H9 (cell line): ENCODE data around the gene NTMT1. TPM values are rescaled to one million over a fixed set of nuclear protein-coding genes. Genes with fewer than 3 reads are reported as not detected.

Experiments
- DNase-seq: peaks from one replicate; pipeline ENCODE4 v3.0.0-alpha.2; 2017
- H2AFZ ChIP-seq: one replicate; pipeline ENCODE4 v1.6.1; 2013; ENCODE audit warnings: mild to moderate bottlenecking, low read length, control low read depth, moderate library complexity
- H2AK5ac ChIP-seq: 2 replicates; pipeline ENCODE4 v1.6.1; 2013; ENCODE audit warnings: low read length, control low read depth, mixed read lengths; ENCODE audit not compliant: insufficient read length
- H2BK120ac ChIP-seq: one replicate; pipeline ENCODE4 v1.6.1; 2013; ENCODE audit warnings: low read depth, mild to moderate bottlenecking, low read length, control low read depth, inconsistent platforms; ENCODE audit not compliant: poor library complexity, severe bottlenecking
- H2BK12ac ChIP-seq: 2 replicates; pipeline ENCODE4 v1.6.1; 2013; ENCODE audit warnings: low read length, control low read depth, mixed read lengths, low read depth; ENCODE audit not compliant: insufficient read length
- H2BK15ac ChIP-seq: 2 replicates; pipeline ENCODE4 v1.6.1; 2013; ENCODE audit warnings: low read depth, low read length, control low read depth
- H2BK20ac ChIP-seq: one replicate; pipeline ENCODE4 v1.6.1; 2013; ENCODE audit warnings: low read depth, mild to moderate bottlenecking, low read length, control low read depth, inconsistent platforms; ENCODE audit not compliant: poor library complexity, severe bottlenecking
- H2BK5ac ChIP-seq: 2 replicates; pipeline ENCODE4 v1.6.1; 2013; ENCODE audit warnings: low read length, control low read depth, mixed read lengths; ENCODE audit not compliant: insufficient read length
- H3K14ac ChIP-seq: 2 replicates; pipeline ENCODE4 v1.6.1; 2013; ENCODE audit warnings: low read length, control low read depth; ENCODE audit not compliant: insufficient read depth
- H3K18ac ChIP-seq: 2 replicates; pipeline ENCODE4 v1.6.1; 2013; ENCODE audit warnings: low read depth, mild to moderate bottlenecking, mixed read lengths, low read length, control low read depth; ENCODE audit not compliant: insufficient read length
- H3K23ac ChIP-seq: 2 replicates; pipeline ENCODE4 v1.6.1; 2013; ENCODE audit warnings: low read length, control low read depth, mixed read lengths, low read depth; ENCODE audit not compliant: insufficient read length
- H3K23me2 ChIP-seq: 2 replicates; pipeline ENCODE4 v1.6.1; 2013; ENCODE audit warnings: low read depth, mild to moderate bottlenecking, mixed read lengths, low read length, control low read depth; ENCODE audit not compliant: insufficient read length, poor library complexity, severe bottlenecking
- H3K27ac ChIP-seq: 2 replicates; pipeline ENCODE4 v1.5.1; 2013; ENCODE audit warnings: low read length, control low read depth, mixed read lengths, low read depth; ENCODE audit not compliant: insufficient read length
- H3K27me3 ChIP-seq: 2 replicates; pipeline ENCODE4 v1.6.1; 2013; ENCODE audit warnings: low read length, control low read depth, inconsistent platforms; ENCODE audit not compliant: insufficient read depth
- H3K4ac ChIP-seq: 2 replicates; pipeline ENCODE4 v1.6.1; 2013; ENCODE audit warnings: low read depth, mild to moderate bottlenecking, control low read depth, inconsistent platforms, low read length, moderate library complexity
- H3K4me1 ChIP-seq: 2 replicates; pipeline ENCODE4 v1.6.1; 2013; ENCODE audit warnings: low read length, control low read depth, inconsistent platforms; ENCODE audit not compliant: insufficient read depth
- H3K4me2 ChIP-seq: 2 replicates; pipeline ENCODE4 v1.6.1; 2013; ENCODE audit warnings: low read length, control low read depth, mixed read lengths; ENCODE audit not compliant: insufficient read length, insufficient read depth
- H3K56ac ChIP-seq: 2 replicates; pipeline ENCODE4 v1.6.1; 2013; ENCODE audit warnings: low read depth, mild to moderate bottlenecking, mixed read lengths, low read length, control low read depth; ENCODE audit not compliant: insufficient read length
- H3K79me1 ChIP-seq: 2 replicates; pipeline ENCODE4 v1.6.1; 2013; ENCODE audit warnings: low read depth, mild to moderate bottlenecking, moderate library complexity, low read length, control low read depth, inconsistent platforms; ENCODE audit not compliant: insufficient read depth, poor library complexity, severe bottlenecking
- H3K79me2 ChIP-seq: 2 replicates; pipeline ENCODE4 v1.6.1; 2013; ENCODE audit warnings: low read length, control low read depth, inconsistent platforms; ENCODE audit not compliant: insufficient read depth
- H3K9ac ChIP-seq: 2 replicates; pipeline ENCODE4 v1.6.1; 2013; ENCODE audit warnings: low read length, control low read depth, mixed read lengths; ENCODE audit not compliant: insufficient read length; ENCODE audit errors: extremely low read depth
- H3K9me3 ChIP-seq: one replicate; pipeline ENCODE4 v1.6.1; 2013; ENCODE audit warnings: low read depth, low read length, inconsistent platforms; ENCODE audit not compliant: control insufficient read depth
- H3T11ph ChIP-seq: one replicate; pipeline ENCODE4 v1.6.1; 2013; ENCODE audit warnings: mild to moderate bottlenecking, low read length, control low read depth, inconsistent platforms
- H4K20me1 ChIP-seq: one replicate; pipeline ENCODE4 v1.6.1; 2013; ENCODE audit not compliant: control insufficient read depth, insufficient read length, insufficient read depth
- H4K5ac ChIP-seq: 2 replicates; pipeline ENCODE4 v1.6.1; 2013; ENCODE audit warnings: low read depth, mild to moderate bottlenecking, mixed read lengths, low read length, control low read depth; ENCODE audit not compliant: insufficient read length
- H4K8ac ChIP-seq: replicated peaks from 2 replicates; pipeline ENCODE4 v1.6.1; 2013; ENCODE audit warnings: low read length, control low read depth, mixed read lengths, low read depth; ENCODE audit not compliant: insufficient read length
- H4K91ac ChIP-seq: 2 replicates; pipeline ENCODE4 v1.6.1; 2013; ENCODE audit warnings: low read depth, mild to moderate bottlenecking, moderate library complexity, mixed read lengths, low read length, control low read depth; ENCODE audit not compliant: insufficient read length
- H3K27ac Mint-ChIP-seq, 3 experiments: 2 replicates in 2 of 3; 3 replicates in 1 of 3; pipeline ENCODE4 v1.8.0; 2020 to 2021; ENCODE audit warnings: mixed read lengths in 3 of 3, mild to moderate bottlenecking in 1 of 3, moderate library complexity in 1 of 3
- H3K27me3 Mint-ChIP-seq: 2 replicates; pipeline ENCODE4 v1.8.0; 2021; ENCODE audit warnings: low read depth, mild to moderate bottlenecking, moderate library complexity, mixed read lengths
- H3K36me3 Mint-ChIP-seq, 3 experiments: 2 replicates in 2 of 3; 3 replicates in 1 of 3; pipeline ENCODE4 v1.8.0; 2020 to 2021; ENCODE audit warnings: low read depth in 3 of 3, mixed read lengths in 3 of 3; ENCODE audit not compliant: insufficient read depth in 1 of 3
- H3K4me1 Mint-ChIP-seq, 2 experiments: 2 replicates each; pipeline ENCODE4 v1.8.0; 2020; ENCODE audit warnings: mixed read lengths in 2 of 2
- H3K4me3 Mint-ChIP-seq, 2 experiments: 2 replicates in 1 of 2; 3 replicates in 1 of 2; pipeline ENCODE4 v1.8.0; 2020 to 2021; ENCODE audit warnings: mild to moderate bottlenecking in 2 of 2, mixed read lengths in 2 of 2, moderate library complexity in 1 of 2
- H3K9me3 Mint-ChIP-seq, 2 experiments: 2 replicates in 1 of 2; 3 replicates in 1 of 2; pipeline ENCODE4 v1.8.0; 2020; ENCODE audit warnings: mild to moderate bottlenecking in 2 of 2, mixed read lengths in 2 of 2, moderate library complexity in 1 of 2
- WGBS: extraction: QIAGEN DNeasy Blood & Tissue Kit; methylation state at CpG from one replicate; pipeline ENCODE4 v1.1.7; 2013; ENCODE audit warnings: missing lambda C conversion rate, low lambda C conversion rate, mixed read lengths; ENCODE audit not compliant: insufficient read length; ENCODE audit errors: extremely low coverage; 5-methylcytosine and 5-hydroxymethylcytosine counted together
- total RNA-seq: library from RNA; stranded (reverse); gene quantifications from 2 replicates; pipeline ENCODE4 v1.2.1, GENCODE V29; 2021
- TF ChIP-seq, protein P1 (sequence below): fragments of 200-600 bp; sonication (generic); conservative IDR thresholded peaks from 3 replicates; pipeline ENCODE4 v1.8.0; 2021; ENCODE audit warnings: antibody characterized with exemption, mild to moderate bottlenecking

NTMT1 gene
- total RNA-seq, 1 experiment from 2014 or later: 57.9 TPM

DNA sequence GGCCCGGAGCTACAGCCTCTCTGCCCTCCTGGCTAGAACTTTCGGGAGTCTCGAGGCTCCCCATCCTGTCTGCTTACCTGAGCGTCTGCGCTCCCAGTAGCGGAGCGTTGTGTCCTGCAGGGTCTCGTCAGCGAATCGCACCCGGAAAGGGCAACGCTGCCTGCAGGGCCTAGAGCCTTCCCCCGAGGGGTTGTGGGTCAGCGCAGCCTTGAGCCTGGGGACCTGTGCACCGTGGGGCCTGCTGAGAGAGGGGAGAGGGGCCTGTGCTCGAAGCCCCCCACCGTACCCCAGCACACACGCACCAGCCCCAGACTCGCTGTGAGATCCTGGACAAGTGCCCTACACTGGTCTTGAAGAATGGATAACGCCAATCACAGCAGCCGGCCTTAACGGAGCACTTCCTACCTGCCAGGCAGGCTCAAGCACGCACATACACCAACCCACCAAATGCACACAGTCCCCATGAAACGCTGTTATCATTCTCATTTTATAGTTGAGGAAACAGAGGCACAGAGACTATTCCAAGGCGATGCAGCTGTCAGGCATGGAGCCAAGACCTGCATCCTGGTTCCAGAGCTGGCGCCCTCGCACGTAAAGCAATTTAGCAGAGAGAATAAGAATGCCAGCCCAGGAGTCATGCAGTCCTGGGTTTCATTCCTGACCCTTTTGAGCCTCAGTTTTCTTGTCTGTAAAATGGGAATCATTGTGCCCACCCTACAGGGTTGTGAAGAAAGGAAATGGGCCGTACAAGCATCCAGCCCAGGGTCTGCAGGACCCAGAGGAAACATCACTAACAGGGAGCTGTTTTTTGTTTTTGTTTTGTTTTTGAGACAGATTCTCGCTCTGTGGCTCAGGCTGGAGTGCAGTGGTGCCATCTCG lies 10.3 kb upstream of the NTMT1 start:
- H2BK15ac ChIP-seq: no peak overlapping the region
- no peak overlapping the region for H2BK120ac ChIP-seq
- Mint-ChIP-seq H3K9me3 (peaks cover 0 to 7% of the 10 kb centered on the region in 2 experiments; a peak in 3 of 5 replicates), H3K27ac (no peak overlapping the region; a peak in 1 of 7 replicates), H3K27me3 (peaks cover 69% of the 10 kb centered on the region), H3K4me3 (no peak overlapping the region), H3K36me3 (no peaks in the 10 kb centered on the region; a peak in 2 of 7 replicates), H3K4me1 (peaks cover 8 to 9% of the 10 kb centered on the region in 2 experiments)
- H4K5ac ChIP-seq: no peak overlapping the region
- H3K56ac ChIP-seq: no peak overlapping the region
- no peak overlapping the region for H3K14ac ChIP-seq
- H3K18ac ChIP-seq: no peak overlapping the region
- no peaks in the 10 kb centered on the region for H3K79me2 ChIP-seq
- no peak overlapping the region for H3K23ac ChIP-seq
- no peak overlapping the region for H2AFZ ChIP-seq
- TF ChIP-seq, protein P1, sequence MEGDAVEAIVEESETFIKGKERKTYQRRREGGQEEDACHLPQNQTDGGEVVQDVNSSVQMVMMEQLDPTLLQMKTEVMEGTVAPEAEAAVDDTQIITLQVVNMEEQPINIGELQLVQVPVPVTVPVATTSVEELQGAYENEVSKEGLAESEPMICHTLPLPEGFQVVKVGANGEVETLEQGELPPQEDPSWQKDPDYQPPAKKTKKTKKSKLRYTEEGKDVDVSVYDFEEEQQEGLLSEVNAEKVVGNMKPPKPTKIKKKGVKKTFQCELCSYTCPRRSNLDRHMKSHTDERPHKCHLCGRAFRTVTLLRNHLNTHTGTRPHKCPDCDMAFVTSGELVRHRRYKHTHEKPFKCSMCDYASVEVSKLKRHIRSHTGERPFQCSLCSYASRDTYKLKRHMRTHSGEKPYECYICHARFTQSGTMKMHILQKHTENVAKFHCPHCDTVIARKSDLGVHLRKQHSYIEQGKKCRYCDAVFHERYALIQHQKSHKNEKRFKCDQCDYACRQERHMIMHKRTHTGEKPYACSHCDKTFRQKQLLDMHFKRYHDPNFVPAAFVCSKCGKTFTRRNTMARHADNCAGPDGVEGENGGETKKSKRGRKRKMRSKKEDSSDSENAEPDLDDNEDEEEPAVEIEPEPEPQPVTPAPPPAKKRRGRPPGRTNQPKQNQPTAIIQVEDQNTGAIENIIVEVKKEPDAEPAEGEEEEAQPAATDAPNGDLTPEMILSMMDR: no peak
- H3K4ac ChIP-seq: no peak overlapping the region
- H2BK20ac ChIP-seq: no peak overlapping the region
- H3T11ph ChIP-seq: no peak overlapping the region
- H4K8ac ChIP-seq: no peak overlapping the region
- H3K27ac ChIP-seq: no peak overlapping the region
- H2BK5ac ChIP-seq: no peak overlapping the region
- H2AK5ac ChIP-seq: no peak overlapping the region
- H2BK12ac ChIP-seq: no peak overlapping the region
- no peak overlapping the region for H4K91ac ChIP-seq
- WGBS: no CpG with 5 or more reads among the region's 31 CpGs
- H4K20me1 ChIP-seq: no peaks in the 10 kb centered on the region
- H3K4me1 ChIP-seq: no peaks in the 10 kb centered on the region
- peaks cover 12% of the 10 kb centered on the region for H3K27me3 ChIP-seq
- H3K79me1 ChIP-seq: no peaks in the 10 kb centered on the region
- H3K23me2 ChIP-seq: peaks cover 6% of the 10 kb centered on the region
- no peak overlapping the region for H3K9ac ChIP-seq
- DNase-seq: no peak
- no peak overlapping the region for H3K4me2 ChIP-seq
- H3K9me3 ChIP-seq: no peaks in the 10 kb centered on the region
